Tibial nerve (tissue), 4 donors: ENCODE results near the gene SEC23A.

Experiments
- EP300 ChIP-seq, 2 donors: sonication (generic); formaldehyde crosslinking; IDR thresholded peaks; one replicate each; pipeline ENCODE4 v1.6.1; 2017; ENCODE audit warnings: antibody characterized with exemption in 2 of 2, mild to moderate bottlenecking in 1 of 2
- POLR2A ChIP-seq, 2 donors: fragments of 450-650 bp; IDR thresholded peaks; one replicate each; pipeline ENCODE4 v1.6.1; 2017; ENCODE audit warnings: antibody characterized with exemption in 2 of 2, mild to moderate bottlenecking in 2 of 2, moderate library complexity in 2 of 2
- TF ChIP-seq, protein P1 (sequence below), 5 experiments: fragments of 200-600 bp in 3 of 5; fragments of 450-650 bp in 2 of 5; sonication (generic) in 3 of 5; IDR thresholded peaks; one replicate each; pipeline ENCODE4 v1.5.1; 2016 to 2019; ENCODE audit warnings: antibody characterized with exemption in 5 of 5, mild to moderate bottlenecking in 3 of 5, moderate library complexity in 2 of 5

GRCh38 chr14:38987781-38988180 lies 115.3 kb downstream of the SEC23A start:
- TF ChIP-seq, protein P1, sequence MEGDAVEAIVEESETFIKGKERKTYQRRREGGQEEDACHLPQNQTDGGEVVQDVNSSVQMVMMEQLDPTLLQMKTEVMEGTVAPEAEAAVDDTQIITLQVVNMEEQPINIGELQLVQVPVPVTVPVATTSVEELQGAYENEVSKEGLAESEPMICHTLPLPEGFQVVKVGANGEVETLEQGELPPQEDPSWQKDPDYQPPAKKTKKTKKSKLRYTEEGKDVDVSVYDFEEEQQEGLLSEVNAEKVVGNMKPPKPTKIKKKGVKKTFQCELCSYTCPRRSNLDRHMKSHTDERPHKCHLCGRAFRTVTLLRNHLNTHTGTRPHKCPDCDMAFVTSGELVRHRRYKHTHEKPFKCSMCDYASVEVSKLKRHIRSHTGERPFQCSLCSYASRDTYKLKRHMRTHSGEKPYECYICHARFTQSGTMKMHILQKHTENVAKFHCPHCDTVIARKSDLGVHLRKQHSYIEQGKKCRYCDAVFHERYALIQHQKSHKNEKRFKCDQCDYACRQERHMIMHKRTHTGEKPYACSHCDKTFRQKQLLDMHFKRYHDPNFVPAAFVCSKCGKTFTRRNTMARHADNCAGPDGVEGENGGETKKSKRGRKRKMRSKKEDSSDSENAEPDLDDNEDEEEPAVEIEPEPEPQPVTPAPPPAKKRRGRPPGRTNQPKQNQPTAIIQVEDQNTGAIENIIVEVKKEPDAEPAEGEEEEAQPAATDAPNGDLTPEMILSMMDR (IDR thresholded peaks at IDR 0.05) = no peak
- TF ChIP-seq POLR2A (IDR thresholded peaks at IDR 0.05) (no peak), EP300 (IDR thresholded peaks at IDR 0.05) (no peak)
